Measurements from ENCODE around the gene CELF4.

GRCh38 chr18:37249171-37249886, 316.3 kb downstream of the CELF4 start:
- TF ChIP-seq, protein P1, sequence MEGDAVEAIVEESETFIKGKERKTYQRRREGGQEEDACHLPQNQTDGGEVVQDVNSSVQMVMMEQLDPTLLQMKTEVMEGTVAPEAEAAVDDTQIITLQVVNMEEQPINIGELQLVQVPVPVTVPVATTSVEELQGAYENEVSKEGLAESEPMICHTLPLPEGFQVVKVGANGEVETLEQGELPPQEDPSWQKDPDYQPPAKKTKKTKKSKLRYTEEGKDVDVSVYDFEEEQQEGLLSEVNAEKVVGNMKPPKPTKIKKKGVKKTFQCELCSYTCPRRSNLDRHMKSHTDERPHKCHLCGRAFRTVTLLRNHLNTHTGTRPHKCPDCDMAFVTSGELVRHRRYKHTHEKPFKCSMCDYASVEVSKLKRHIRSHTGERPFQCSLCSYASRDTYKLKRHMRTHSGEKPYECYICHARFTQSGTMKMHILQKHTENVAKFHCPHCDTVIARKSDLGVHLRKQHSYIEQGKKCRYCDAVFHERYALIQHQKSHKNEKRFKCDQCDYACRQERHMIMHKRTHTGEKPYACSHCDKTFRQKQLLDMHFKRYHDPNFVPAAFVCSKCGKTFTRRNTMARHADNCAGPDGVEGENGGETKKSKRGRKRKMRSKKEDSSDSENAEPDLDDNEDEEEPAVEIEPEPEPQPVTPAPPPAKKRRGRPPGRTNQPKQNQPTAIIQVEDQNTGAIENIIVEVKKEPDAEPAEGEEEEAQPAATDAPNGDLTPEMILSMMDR (IDR thresholded peaks at IDR 0.05), result no peak
- TF ChIP-seq POLR2A (IDR thresholded peaks at IDR 0.05) (no peak), EP300 (IDR thresholded peaks at IDR 0.05) (no peak), POLR2AphosphoS5 (IDR thresholded peaks at IDR 0.05) (no peak)

Data from upper lobe of left lung (tissue), 4 donors.